Measurements from ENCODE around the gene ACTN4. TPM values are rescaled to one million over a fixed set of nuclear protein-coding genes. Genes with fewer than 3 reads are reported as not detected.

The ACTN4 gene
- total RNA-seq, 1 donor from 2014 or later: 975 TPM

DNA sequence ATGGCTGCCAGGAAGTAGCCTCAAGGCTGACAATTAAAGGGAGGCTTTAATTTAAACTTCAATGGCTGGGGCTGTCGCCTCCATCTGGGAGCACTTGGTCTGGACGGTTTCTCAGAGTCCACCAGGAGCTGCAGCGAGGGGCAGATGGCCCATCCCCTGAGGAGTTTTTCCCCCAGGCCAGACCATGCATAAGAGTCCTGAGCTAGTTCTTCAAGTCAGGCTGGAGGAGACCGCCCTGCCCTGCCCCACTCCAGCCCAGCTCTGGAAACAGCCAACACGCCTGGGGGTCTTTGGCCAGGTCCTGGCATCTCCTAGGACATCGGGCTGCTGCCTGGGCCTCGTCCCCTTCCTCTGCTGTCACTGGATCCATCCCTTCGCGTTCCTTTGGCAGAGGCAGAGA lies 5.3 kb upstream of the ACTN4 start:
- Mint-ChIP-seq H3K9me3 (ENCODE audit: unreplicated experiment) (peaks cover 2% of the 10 kb centered on the region), H3K27me3 (ENCODE audit: unreplicated experiment) (no peaks in the 10 kb centered on the region), H3K4me1 (ENCODE audit: low read depth, unreplicated experiment) (peaks cover 5% of the 10 kb centered on the region), H3K27ac (ENCODE audit: unreplicated experiment) (peak overlapping the region; percentile 98), H3K36me3 (ENCODE audit: unreplicated experiment) (no peaks in the 10 kb centered on the region), H3K4me3 (ENCODE audit: unreplicated experiment) (peak overlapping the region; percentile 80)
- DNase-seq: peak; percentile 66
- TF ChIP-seq, protein P1, sequence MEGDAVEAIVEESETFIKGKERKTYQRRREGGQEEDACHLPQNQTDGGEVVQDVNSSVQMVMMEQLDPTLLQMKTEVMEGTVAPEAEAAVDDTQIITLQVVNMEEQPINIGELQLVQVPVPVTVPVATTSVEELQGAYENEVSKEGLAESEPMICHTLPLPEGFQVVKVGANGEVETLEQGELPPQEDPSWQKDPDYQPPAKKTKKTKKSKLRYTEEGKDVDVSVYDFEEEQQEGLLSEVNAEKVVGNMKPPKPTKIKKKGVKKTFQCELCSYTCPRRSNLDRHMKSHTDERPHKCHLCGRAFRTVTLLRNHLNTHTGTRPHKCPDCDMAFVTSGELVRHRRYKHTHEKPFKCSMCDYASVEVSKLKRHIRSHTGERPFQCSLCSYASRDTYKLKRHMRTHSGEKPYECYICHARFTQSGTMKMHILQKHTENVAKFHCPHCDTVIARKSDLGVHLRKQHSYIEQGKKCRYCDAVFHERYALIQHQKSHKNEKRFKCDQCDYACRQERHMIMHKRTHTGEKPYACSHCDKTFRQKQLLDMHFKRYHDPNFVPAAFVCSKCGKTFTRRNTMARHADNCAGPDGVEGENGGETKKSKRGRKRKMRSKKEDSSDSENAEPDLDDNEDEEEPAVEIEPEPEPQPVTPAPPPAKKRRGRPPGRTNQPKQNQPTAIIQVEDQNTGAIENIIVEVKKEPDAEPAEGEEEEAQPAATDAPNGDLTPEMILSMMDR (IDR thresholded peaks at IDR 0.05; ENCODE audit: partially characterized antibody, unreplicated experiment): no peak

DNA sequence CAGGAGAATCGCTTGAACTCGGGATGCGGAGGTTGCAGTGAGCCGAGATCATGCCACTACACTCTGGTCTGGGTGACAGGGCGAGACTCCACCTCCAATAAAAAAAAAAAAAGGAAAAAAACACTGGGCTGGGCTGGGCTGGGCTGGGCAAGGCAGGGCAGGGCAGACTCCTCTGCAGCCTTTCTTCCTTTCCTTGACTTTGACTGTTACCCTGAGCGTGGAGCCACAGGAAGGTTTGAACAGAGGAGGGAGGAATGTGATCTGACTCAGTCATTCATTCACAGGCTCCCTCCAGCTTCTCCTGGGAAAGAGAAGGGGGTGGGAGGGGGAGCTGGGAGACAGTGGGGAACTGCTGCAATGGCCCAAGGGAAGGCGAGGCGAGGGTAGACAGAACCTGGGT lies 2.7 kb upstream of the ACTN4 start:
- Mint-ChIP-seq H3K27me3 (ENCODE audit: unreplicated experiment) (peaks cover 13% of the 10 kb centered on the region), H3K4me3 (ENCODE audit: unreplicated experiment) (no peak overlapping the region), H3K4me1 (ENCODE audit: low read depth, unreplicated experiment) (peaks cover 5% of the 10 kb centered on the region), H3K36me3 (ENCODE audit: unreplicated experiment) (peaks cover 4% of the 10 kb centered on the region), H3K27ac (ENCODE audit: unreplicated experiment) (peak overlapping the region; percentile 82), H3K9me3 (ENCODE audit: unreplicated experiment) (peaks cover 17% of the 10 kb centered on the region)
- no peak for DNase-seq
- TF ChIP-seq, protein P1 (IDR thresholded peaks at IDR 0.05; ENCODE audit: partially characterized antibody, unreplicated experiment): no peak

GRCh38 chr19:38647966-38648768 lies 718 bp downstream of the ACTN4 start:
- peak overlapping the region; percentile 98 for H3K27ac Mint-ChIP-seq (ENCODE audit: unreplicated experiment)
- TF ChIP-seq, protein P1 (IDR thresholded peaks at IDR 0.05; ENCODE audit: partially characterized antibody, unreplicated experiment): no peak
- H3K4me1 Mint-ChIP-seq (ENCODE audit: low read depth, unreplicated experiment): peaks cover 13% of the 10 kb centered on the region
- H3K27me3 Mint-ChIP-seq (ENCODE audit: unreplicated experiment): peaks cover 18% of the 10 kb centered on the region
- peak overlapping the region; percentile 98 for H3K4me3 Mint-ChIP-seq (ENCODE audit: unreplicated experiment)
- DNase-seq: no peak
- peaks cover 4% of the 10 kb centered on the region for H3K36me3 Mint-ChIP-seq (ENCODE audit: unreplicated experiment)
- peaks cover 34% of the 10 kb centered on the region for H3K9me3 Mint-ChIP-seq (ENCODE audit: unreplicated experiment)

GRCh38 chr19:38648769-38649304 lies 1.4 kb downstream of the ACTN4 start:
- TF ChIP-seq, protein P1 (IDR thresholded peaks at IDR 0.05; ENCODE audit: partially characterized antibody, unreplicated experiment): no peak
- Mint-ChIP-seq H3K9me3 (ENCODE audit: unreplicated experiment) (peaks cover 38% of the 10 kb centered on the region), H3K4me3 (ENCODE audit: unreplicated experiment) (peak overlapping the region; percentile 98), H3K27me3 (ENCODE audit: unreplicated experiment) (peaks cover 22% of the 10 kb centered on the region), H3K4me1 (ENCODE audit: low read depth, unreplicated experiment) (peaks cover 19% of the 10 kb centered on the region), H3K36me3 (ENCODE audit: unreplicated experiment) (peaks cover 4% of the 10 kb centered on the region), H3K27ac (ENCODE audit: unreplicated experiment) (peak overlapping the region; percentile 98)
- DNase-seq: no peak
